Body of pancreas (tissue), 4 donors: ENCODE results near the gene NKAIN2. TPM values are rescaled to one million over a fixed set of nuclear protein-coding genes. Genes with fewer than 3 reads are reported as not detected.
"Not testable (repeated sequence)": the region's sequence is repeated elsewhere in the genome, so short reads cannot be mapped to it uniquely, and the experiment has no call there.

ENCODE experiments used
- ATAC-seq: fragments of 150-250 bp; one replicate; pipeline ENCODE4 v1.9.1; 2016
- DNase-seq, 4 donors: peaks; one replicate each; pipeline ENCODE4 v3.0.0-alpha.2; 2019
- H3K27ac ChIP-seq, 4 donors: fragments of 200-600 bp; sonication (generic); 1 replicate in 3 of 4; 2 replicates in 1 of 4; pipeline versions ENCODE4 v1.5.1 to v1.6.1; 2016 to 2019; ENCODE audit warnings: mild to moderate bottlenecking in 1 of 4, mixed read lengths in 1 of 4, moderate library complexity in 1 of 4
- H3K27me3 ChIP-seq, 2 donors: fragments of 200-600 bp; sonication (generic); one replicate each; pipeline ENCODE4 v1.6.0; 2016; ENCODE audit warnings: mild to moderate bottlenecking in 1 of 2
- H3K36me3 ChIP-seq, 2 donors: fragments of 200-600 bp; sonication (generic); replicated peaks in 1 of 2; 2 replicates each; pipeline ENCODE4 v1.5.1; 2016; ENCODE audit warnings: low read depth in 2 of 2; ENCODE audit not compliant: insufficient read depth in 1 of 2
- H3K4me1 ChIP-seq: fragments of 200-600 bp; sonication (generic); one replicate; pipeline ENCODE4 v1.6.0; 2016
- H3K4me3 ChIP-seq, 2 donors: fragments of 200-600 bp; sonication (generic); 1 replicate in 1 of 2; 2 replicates in 1 of 2; pipeline ENCODE4 v1.5.1; 2016 to 2019
- H3K9me3 ChIP-seq, 3 donors: fragments of 200-600 bp; sonication (generic); 1 replicate in 2 of 3; 2 replicates in 1 of 3; pipeline ENCODE4 v1.5.1; 2016
- CTCF ChIP-seq, 7 experiments: fragments of 450-650 bp in 4 of 7; fragments of 200-600 bp in 3 of 7; sonication (generic) in 3 of 7; IDR thresholded peaks; one replicate each; pipeline ENCODE4 v1.5.1; 2016 to 2019; ENCODE audit warnings: antibody characterized with exemption in 7 of 7
- POLR2A ChIP-seq, 3 donors: fragments of 450-650 bp; IDR thresholded peaks; one replicate each; pipeline ENCODE4 v1.6.1; 2016; ENCODE audit warnings: antibody characterized with exemption in 3 of 3, mild to moderate bottlenecking in 2 of 3
- WGBS, 2 donors: methylation state at CpG; one replicate each; pipeline ENCODE4 v1.1.5; 2017; 5-methylcytosine and 5-hydroxymethylcytosine counted together
- intact Hi-C: fragments of 100-400 bp; cut with DNase I; formaldehyde crosslinking; loops from one replicate; pipeline ENCODE4 v1.15.1; 2023
- total RNA-seq, 2 donors: library from RNA; depleted of rRNA; stranded (reverse); fragments of >200 nt; gene quantifications; one replicate each; pipeline ENCODE4 v1.1.0, GENCODE V29; 2016

The NKAIN2 gene
- total RNA-seq, 2 donors from 2014 or later, result not detected

GRCh38 chr6:124226396-124226795, 422.7 kb downstream of the NKAIN2 start:
- H3K4me1 ChIP-seq, result no peaks in the 10 kb centered on the region
- intact Hi-C loops, result no loop called here
- no peaks in the 10 kb centered on the region for H3K9me3 ChIP-seq
- no peaks in the 10 kb centered on the region for H3K27me3 ChIP-seq
- no peak for DNase-seq
- no peak for ATAC-seq
- 40 to 60% methylated on average over 1 of the region's 1 CpG for WGBS, 2 donors
- H3K36me3 ChIP-seq, result no peaks in the 10 kb centered on the region
- H3K27ac ChIP-seq, result no peak overlapping the region
- no peak overlapping the region for H3K4me3 ChIP-seq
- TF ChIP-seq POLR2A (IDR thresholded peaks at IDR 0.05) (no peak), CTCF (IDR thresholded peaks at IDR 0.05) (no peak)

GRCh38 chr6:124233221-124233620, 429.6 kb downstream of the NKAIN2 start:
- ATAC-seq, result no peak

GRCh38 chr6:124234801-124235200, 431.1 kb downstream of the NKAIN2 start:
- Histone ChIP-seq H3K36me3 (no peaks in the 10 kb centered on the region), H3K9me3 (no peaks in the 10 kb centered on the region), H3K27me3 (no peaks in the 10 kb centered on the region), H3K4me3 (no peak overlapping the region), H3K4me1 (no peaks in the 10 kb centered on the region), H3K27ac (no peak overlapping the region)
- 90 to 95% methylated on average over 2 of the region's 2 CpGs for WGBS, 2 donors
- intact Hi-C loops, result no loop called here
- TF ChIP-seq CTCF (IDR thresholded peaks at IDR 0.05), result no peak
- DNase-seq (no peak), ATAC-seq (no peak)

More at GRCh38 chr6:124233221-124233620, 429.6 kb downstream of the NKAIN2 start:
- H3K27me3 ChIP-seq, result no peaks in the 10 kb centered on the region
- intact Hi-C loops, result no loop called here
- TF ChIP-seq CTCF (IDR thresholded peaks at IDR 0.05), result no peak
- no peak for TF ChIP-seq POLR2A (IDR thresholded peaks at IDR 0.05)
- no peaks in the 10 kb centered on the region for H3K4me1 ChIP-seq
- no peak overlapping the region for H3K4me3 ChIP-seq
- no peaks in the 10 kb centered on the region for H3K9me3 ChIP-seq
- no peak for DNase-seq
- 46 to 67% methylated on average over 1 of the region's 1 CpG for WGBS, 2 donors
- no peak overlapping the region for H3K27ac ChIP-seq
- no peaks in the 10 kb centered on the region for H3K36me3 ChIP-seq

GRCh38 chr6:124237911-124238310, 434.2 kb downstream of the NKAIN2 start:
- intact Hi-C loops, result no loop called here
- no peak overlapping the region for H3K4me3 ChIP-seq
- 72 to 79% methylated on average over 3 of the region's 3 CpGs for WGBS, 2 donors

GRCh38 chr6:124238408-124238807, 434.7 kb downstream of the NKAIN2 start:
- H3K9me3 ChIP-seq, H3K4me1 ChIP-seq, ATAC-seq, DNase-seq, H3K36me3 ChIP-seq, H3K4me3 ChIP-seq, intact Hi-C loops, H3K27ac ChIP-seq, H3K27me3 ChIP-seq: not testable (repeated sequence)
- WGBS, 2 donors, result 42 to 69% methylated on average over 2 of the region's 2 CpGs

More at GRCh38 chr6:124237911-124238310, 434.2 kb downstream of the NKAIN2 start:
- no peak for DNase-seq
- H3K27ac ChIP-seq, result no peak overlapping the region
- no peaks in the 10 kb centered on the region for H3K9me3 ChIP-seq
- no peaks in the 10 kb centered on the region for H3K36me3 ChIP-seq
- H3K27me3 ChIP-seq, result no peaks in the 10 kb centered on the region
- H3K4me1 ChIP-seq, result no peaks in the 10 kb centered on the region
- no peak for ATAC-seq
- TF ChIP-seq CTCF (IDR thresholded peaks at IDR 0.05), result no peak
- TF ChIP-seq POLR2A (IDR thresholded peaks at IDR 0.05), result no peak
